NT2/D1 (cell line): ENCODE results near the gene FSTL4.

ENCODE experiments used
- SUZ12 ChIP-seq: IDR thresholded peaks from 2 replicates; pipeline ENCODE4 v1.6.1; 2011; ENCODE audit not compliant: insufficient read length, insufficient read depth; ENCODE audit errors: extremely low read depth
- YY1 ChIP-seq: IDR thresholded peaks from 2 replicates; pipeline ENCODE4 v1.6.1; 2011; ENCODE audit not compliant: insufficient read length, insufficient read depth
- ZNF274 ChIP-seq: IDR thresholded peaks from 2 replicates; pipeline ENCODE4 v1.6.1; 2011; ENCODE audit warnings: mild to moderate bottlenecking, low read depth, low read length

DNA sequence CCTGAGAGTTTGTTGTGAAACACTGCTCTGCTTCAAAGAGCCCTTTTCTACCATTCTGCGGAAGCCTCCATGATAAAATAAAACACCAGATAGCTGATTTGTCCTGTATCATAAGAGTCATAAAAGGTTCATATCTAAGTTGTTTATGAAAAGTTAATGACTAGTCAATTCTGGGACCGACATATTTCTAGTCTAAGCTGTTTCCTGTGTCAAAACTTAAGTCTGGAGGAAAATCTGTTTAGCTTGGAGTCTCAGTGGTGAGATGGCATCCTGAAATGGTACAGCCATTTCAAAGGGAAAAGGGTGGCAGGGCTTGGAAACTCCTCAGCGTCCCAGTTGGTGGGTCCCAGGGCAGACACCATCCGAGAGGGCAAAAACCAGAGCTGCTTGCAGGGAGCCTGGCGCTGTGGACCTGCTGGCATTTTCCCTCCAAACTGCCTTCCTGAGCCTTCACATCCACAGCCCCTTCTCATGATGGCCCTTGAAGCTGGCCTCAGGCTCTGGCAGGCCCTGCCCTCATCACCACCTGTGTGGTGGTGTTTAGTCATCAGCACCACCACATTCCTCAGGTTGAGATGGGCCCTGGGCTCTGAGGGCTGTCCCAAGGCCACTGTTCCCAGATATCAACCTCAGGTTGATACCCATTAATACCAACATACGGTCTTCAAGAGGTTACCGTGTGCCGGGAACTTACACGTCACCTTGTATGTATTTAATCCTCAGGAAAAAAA, 376.5 kb downstream of the FSTL4 start:
- TF ChIP-seq ZNF274 (no peak), YY1 (no peak), SUZ12 (no peak)
